Caco-2 (cell line): Measurements from ENCODE around the gene SLC30A9. TPM values are rescaled to one million over a fixed set of nuclear protein-coding genes. Genes with fewer than 3 reads are reported as not detected.

Experiments
- BruUV-seq: library from RNA; stranded (reverse); fragments of 400-500 nt; replicated peaks from 2 replicates; lab custom pipeline; 2021; lab: Mats Ljungman, UMichigan
- CTCF ChIA-PET: fragments of 300-600 bp; sonication (Branson Sonifier 250); formaldehyde crosslinking; loops from one replicate; lab custom pipeline; 2022; ENCODE audit warnings: antibody characterized with exemption; lab: Charles Lee
- POLR2A ChIA-PET: fragments of 300-600 bp; sonication (Branson Sonifier 250); formaldehyde crosslinking; loops from one replicate; lab custom pipeline; 2022; ENCODE audit warnings: antibody characterized with exemption; lab: Charles Lee
- DNase-seq, 2 experiments: peaks; one replicate each; pipeline versions ENCODE4 v3.0.0 to v3.0.0-alpha.2; 2020 to 2022
- H3K27me3 ChIP-seq: replicated peaks from 2 replicates; pipeline ENCODE4 v1.6.0; 2011; ENCODE audit warnings: low read length; ENCODE audit not compliant: control insufficient read depth, insufficient read depth
- H3K36me3 ChIP-seq: 2 replicates; pipeline ENCODE4 v1.5.1; 2011; ENCODE audit warnings: low read length; ENCODE audit not compliant: control insufficient read depth, insufficient read depth
- H3K4me1 ChIP-seq: fragments of 250-450 bp; sonication (Bioruptor Pico); 2 replicates; pipeline ENCODE4 v1.5.1; 2020; ENCODE audit warnings: mild to moderate bottlenecking
- H3K4me3 ChIP-seq: 2 replicates; pipeline ENCODE4 v1.5.1; 2011; ENCODE audit warnings: low read depth, mild to moderate bottlenecking, control low read depth, low read length
- H3K9me3 ChIP-seq: fragments of 250-450 bp; sonication (Bioruptor Pico); 2 replicates; pipeline ENCODE4 v1.5.1; 2020; ENCODE audit warnings: mild to moderate bottlenecking, moderate library complexity
- H3K27ac Mint-ChIP-seq: one replicate; pipeline ENCODE4 v1.8.0; 2022; ENCODE audit warnings: mixed read lengths; ENCODE audit not compliant: unreplicated experiment
- H3K27me3 Mint-ChIP-seq: one replicate; pipeline ENCODE4 v1.8.0; 2022; ENCODE audit warnings: mixed read lengths; ENCODE audit not compliant: insufficient read depth, unreplicated experiment
- H3K36me3 Mint-ChIP-seq: one replicate; pipeline ENCODE4 v1.8.0; 2022; ENCODE audit warnings: mild to moderate bottlenecking, mixed read lengths; ENCODE audit not compliant: insufficient read depth, unreplicated experiment
- H3K4me1 Mint-ChIP-seq: one replicate; pipeline ENCODE4 v1.8.0; 2022; ENCODE audit warnings: low read depth, mixed read lengths; ENCODE audit not compliant: unreplicated experiment
- H3K4me3 Mint-ChIP-seq: one replicate; pipeline ENCODE4 v1.8.0; 2022; ENCODE audit warnings: mild to moderate bottlenecking, moderate library complexity, mixed read lengths; ENCODE audit not compliant: unreplicated experiment
- H3K9me3 Mint-ChIP-seq: one replicate; pipeline ENCODE4 v1.8.0; 2022; ENCODE audit warnings: mixed read lengths; ENCODE audit not compliant: unreplicated experiment
- intact Hi-C: fragments of 100-400 bp; cut with micrococcal nuclease; formaldehyde crosslinking; loops from one replicate; pipeline ENCODE4 v1.10.0; 2022; ENCODE audit not compliant: unreplicated experiment
- total RNA-seq: library from RNA; stranded (reverse); gene quantifications from 2 replicates; pipeline ENCODE4 v1.2.3, GENCODE V29; 2022
- TF ChIP-seq, protein P1 (sequence below), 2 experiments: fragments of 200-600 bp in 1 of 2; IDR thresholded peaks; 1 replicate in 1 of 2; 2 replicates in 1 of 2; pipeline versions ENCODE4 v1.5.1 to v1.8.0; 2011 to 2022; ENCODE audit warnings: antibody characterized with exemption in 1 of 2, control low read depth in 1 of 2, inconsistent platforms in 1 of 2, low read depth in 1 of 2, low read length in 1 of 2, mild to moderate bottlenecking in 1 of 2, moderate library complexity in 1 of 2; ENCODE audit not compliant: insufficient read depth in 1 of 2, severe bottlenecking in 1 of 2, unreplicated experiment in 1 of 2

Gene SLC30A9
- total RNA-seq, 1 experiment from 2014 or later, result 57.1 TPM

- H3K9me3 Mint-ChIP-seq, result no peaks in the 10 kb centered on the region
- H3K36me3 Mint-ChIP-seq, result no peaks in the 10 kb centered on the region
- TF ChIP-seq, protein P1, sequence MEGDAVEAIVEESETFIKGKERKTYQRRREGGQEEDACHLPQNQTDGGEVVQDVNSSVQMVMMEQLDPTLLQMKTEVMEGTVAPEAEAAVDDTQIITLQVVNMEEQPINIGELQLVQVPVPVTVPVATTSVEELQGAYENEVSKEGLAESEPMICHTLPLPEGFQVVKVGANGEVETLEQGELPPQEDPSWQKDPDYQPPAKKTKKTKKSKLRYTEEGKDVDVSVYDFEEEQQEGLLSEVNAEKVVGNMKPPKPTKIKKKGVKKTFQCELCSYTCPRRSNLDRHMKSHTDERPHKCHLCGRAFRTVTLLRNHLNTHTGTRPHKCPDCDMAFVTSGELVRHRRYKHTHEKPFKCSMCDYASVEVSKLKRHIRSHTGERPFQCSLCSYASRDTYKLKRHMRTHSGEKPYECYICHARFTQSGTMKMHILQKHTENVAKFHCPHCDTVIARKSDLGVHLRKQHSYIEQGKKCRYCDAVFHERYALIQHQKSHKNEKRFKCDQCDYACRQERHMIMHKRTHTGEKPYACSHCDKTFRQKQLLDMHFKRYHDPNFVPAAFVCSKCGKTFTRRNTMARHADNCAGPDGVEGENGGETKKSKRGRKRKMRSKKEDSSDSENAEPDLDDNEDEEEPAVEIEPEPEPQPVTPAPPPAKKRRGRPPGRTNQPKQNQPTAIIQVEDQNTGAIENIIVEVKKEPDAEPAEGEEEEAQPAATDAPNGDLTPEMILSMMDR (IDR thresholded peaks at IDR 0.05; ENCODE audit: insufficient read depth in 1 of 2, low read depth in 1 of 2, low read length in 1 of 2, severe bottlenecking in 1 of 2, unreplicated experiment in 1 of 2), result no peak
- peaks cover 11% of the 10 kb centered on the region for H3K27me3 Mint-ChIP-seq
- POLR2A ChIA-PET, result no interaction called here
- Histone ChIP-seq H3K27me3 (no peaks in the 10 kb centered on the region), H3K4me1 (no peaks in the 10 kb centered on the region), H3K36me3 (no peaks in the 10 kb centered on the region), H3K4me3 (no peak overlapping the region), H3K9me3 (no peaks in the 10 kb centered on the region)
- BruUV-seq, result no TSS peak
- no peaks in the 10 kb centered on the region for H3K4me1 Mint-ChIP-seq
- no peak overlapping the region for H3K27ac Mint-ChIP-seq
- no peak for DNase-seq
- no peak overlapping the region for H3K4me3 Mint-ChIP-seq
- intact Hi-C loops, result no loop called here
- CTCF ChIA-PET, result no interaction called here
Measured at GRCh38 chr4:42104521-42104920, 114.2 kb downstream of the SLC30A9 start.

DNA sequence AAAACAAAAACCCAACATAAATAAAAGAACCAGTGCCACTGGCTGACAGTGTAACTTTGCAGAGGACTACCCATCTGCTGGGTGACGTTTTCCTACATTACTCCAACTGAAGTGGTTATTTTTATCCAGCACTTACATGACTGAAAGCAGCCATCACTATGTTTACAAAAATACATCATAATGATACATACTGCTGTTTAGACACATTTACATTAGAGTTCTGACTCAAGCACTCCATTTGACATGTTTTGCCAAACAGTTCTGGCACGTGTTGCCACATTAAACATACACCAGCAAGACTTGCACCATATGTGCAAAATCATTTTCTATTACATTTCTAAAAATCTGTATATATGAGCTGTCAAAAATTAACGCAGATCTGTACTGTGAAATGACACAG is 122.5 kb downstream of the SLC30A9 start:
- TF ChIP-seq, protein P1 (IDR thresholded peaks at IDR 0.05; ENCODE audit: insufficient read depth in 1 of 2, low read depth in 1 of 2, low read length in 1 of 2, severe bottlenecking in 1 of 2, unreplicated experiment in 1 of 2), result no peak
- Mint-ChIP-seq H3K9me3 (no peaks in the 10 kb centered on the region), H3K27me3 (peaks cover 26% of the 10 kb centered on the region), H3K36me3 (no peaks in the 10 kb centered on the region), H3K4me1 (no peaks in the 10 kb centered on the region), H3K27ac (no peak overlapping the region), H3K4me3 (no peak overlapping the region)
- no peak for DNase-seq
- CTCF ChIA-PET, result no interaction called here
- no peaks in the 10 kb centered on the region for H3K9me3 ChIP-seq
- intact Hi-C loops, result no loop called here
- BruUV-seq, result no TSS peak
- no peaks in the 10 kb centered on the region for H3K4me1 ChIP-seq
- POLR2A ChIA-PET, result no interaction called here
- H3K27me3 ChIP-seq, result no peaks in the 10 kb centered on the region
- H3K4me3 ChIP-seq, result no peak overlapping the region
- no peaks in the 10 kb centered on the region for H3K36me3 ChIP-seq

- no peaks in the 10 kb centered on the region for H3K9me3 ChIP-seq
- BruUV-seq, result no TSS peak
- POLR2A ChIA-PET, result no interaction called here
Measured at GRCh38 chr4:42119886-42120285, 129.6 kb downstream of the SLC30A9 start.

More at GRCh38 chr4:42119886-42120285, 129.6 kb downstream of the SLC30A9 start:
- H3K4me1 ChIP-seq, result no peaks in the 10 kb centered on the region
- no peak overlapping the region for H3K27ac Mint-ChIP-seq
- H3K36me3 ChIP-seq, result no peaks in the 10 kb centered on the region
- no peak for DNase-seq
- H3K27me3 ChIP-seq, result no peaks in the 10 kb centered on the region
- H3K4me3 ChIP-seq, result no peak overlapping the region
- peaks cover 34% of the 10 kb centered on the region for H3K27me3 Mint-ChIP-seq
- H3K36me3 Mint-ChIP-seq, result no peaks in the 10 kb centered on the region
- CTCF ChIA-PET, result no interaction called here
- H3K9me3 Mint-ChIP-seq, result no peaks in the 10 kb centered on the region
- H3K4me1 Mint-ChIP-seq, result no peaks in the 10 kb centered on the region
- no peak overlapping the region for H3K4me3 Mint-ChIP-seq
- intact Hi-C loops, result no loop called here
- TF ChIP-seq, protein P1 (IDR thresholded peaks at IDR 0.05; ENCODE audit: insufficient read depth in 1 of 2, low read depth in 1 of 2, low read length in 1 of 2, severe bottlenecking in 1 of 2, unreplicated experiment in 1 of 2), result no peak
